MV-4-11 (cell line): Measurements from ENCODE around the gene ROBO1.

Experiments used
- DNase-seq: peaks from one replicate; lab custom pipeline; 2025; lab: John Stamatoyannopoulos, UW

Gene ROBO1

GRCh38 chr3:79162653-79163052 lies 605.1 kb downstream of the ROBO1 start:
- no peak for DNase-seq

GRCh38 chr3:79161941-79162340 lies 605.9 kb downstream of the ROBO1 start:
- peak; percentile 6 for DNase-seq

GRCh38 chr3:79160421-79160820 lies 607.4 kb downstream of the ROBO1 start:
- DNase-seq, result no peak

- no peak for DNase-seq
Observed at GRCh38 chr3:79159736-79160135, 608.1 kb downstream of the ROBO1 start.

GRCh38 chr3:79157191-79157590 lies 610.6 kb downstream of the ROBO1 start:
- no peak for DNase-seq

- DNase-seq, result no peak
Observed at GRCh38 chr3:79154865-79155264, 612.9 kb downstream of the ROBO1 start.

- no peak for DNase-seq
Observed at GRCh38 chr3:79148786-79149185, 619.0 kb downstream of the ROBO1 start.

GRCh38 chr3:79146024-79146423 lies 621.8 kb downstream of the ROBO1 start:
- no peak for DNase-seq

- peak; percentile 5 for DNase-seq
Observed at GRCh38 chr3:79140708-79141107, 627.1 kb downstream of the ROBO1 start.

GRCh38 chr3:79139395-79140068 lies 628.3 kb downstream of the ROBO1 start:
- no peak for DNase-seq

- no peak for DNase-seq
Observed at GRCh38 chr3:79125313-79125984, 642.3 kb downstream of the ROBO1 start.

GRCh38 chr3:79115458-79115857 lies 652.3 kb downstream of the ROBO1 start:
- peak; percentile 16 for DNase-seq

GRCh38 chr3:79113876-79114275 lies 653.9 kb downstream of the ROBO1 start:
- DNase-seq, result no peak

- no peak for DNase-seq
Observed at GRCh38 chr3:79111375-79112052, 656.3 kb downstream of the ROBO1 start.

GRCh38 chr3:79109754-79110153 lies 658.0 kb downstream of the ROBO1 start:
- DNase-seq, result no peak

GRCh38 chr3:79103307-79103706 lies 664.5 kb downstream of the ROBO1 start:
- no peak for DNase-seq

- DNase-seq, result no peak
Observed at GRCh38 chr3:79097964-79098660, 669.7 kb downstream of the ROBO1 start.

- DNase-seq, result no peak
Observed at GRCh38 chr3:79094654-79095053, 673.1 kb downstream of the ROBO1 start.

- DNase-seq, result peak; percentile 37
Observed at GRCh38 chr3:79086514-79086913, 681.3 kb downstream of the ROBO1 start.

GRCh38 chr3:79085171-79085570 lies 682.6 kb downstream of the ROBO1 start:
- DNase-seq, result no peak

GRCh38 chr3:79081335-79081734 lies 686.5 kb downstream of the ROBO1 start:
- DNase-seq, result no peak

GRCh38 chr3:79074558-79074957 lies 693.2 kb downstream of the ROBO1 start:
- no peak for DNase-seq

GRCh38 chr3:79067734-79068133 lies 700.1 kb downstream of the ROBO1 start:
- DNase-seq, result no peak
